Colonic mucosa (tissue), 4 donors: Measurements from ENCODE around the gene PLEKHN1. TPM values are rescaled to one million over a fixed set of nuclear protein-coding genes. Genes with fewer than 3 reads are reported as not detected.
A peak's percentile ranks its signal among the peaks of the same experiment; 100 is the strongest.

Experiments
- DNase-seq: peaks from one replicate; pipeline ENCODE4 v3.0.0-alpha.2; 2020
- H3K27ac ChIP-seq: fragments of 200-600 bp; one replicate; pipeline ENCODE4 v1.8.0; 2021
- H3K27me3 ChIP-seq: fragments of 200-600 bp; one replicate; pipeline ENCODE4 v1.8.0; 2021
- H3K36me3 ChIP-seq: fragments of 200-600 bp; one replicate; pipeline ENCODE4 v1.8.0; 2021
- H3K4me1 ChIP-seq: fragments of 200-600 bp; one replicate; pipeline ENCODE4 v1.8.0; 2021; ENCODE audit warnings: mild to moderate bottlenecking
- H3K4me3 ChIP-seq: fragments of 200-600 bp; one replicate; pipeline ENCODE4 v1.8.0; 2021
- H3K9ac ChIP-seq, 2 donors: one replicate each; pipeline ENCODE4 v1.7.0; 2013; ENCODE audit warnings: control low read depth in 2 of 2, low read depth in 2 of 2, low read length in 2 of 2
- H3K9me3 ChIP-seq: fragments of 200-600 bp; one replicate; pipeline ENCODE4 v1.8.0; 2021
- CTCF ChIP-seq: fragments of 200-600 bp; IDR thresholded peaks from one replicate; pipeline ENCODE4 v1.8.0; 2022; ENCODE audit warnings: antibody characterized with exemption, mild to moderate bottlenecking
- intact Hi-C: fragments of 100-400 bp; cut with DNase I; formaldehyde crosslinking; loops from one replicate; pipeline ENCODE4 v1.14.1; 2022
- total RNA-seq, 2 donors: library from RNA; stranded (reverse); fragmentation: NEBNext Ultra II Directional in 1 of 2; extraction: Animal tissue kit (Norgen Biotek cat#: 25700) in 1 of 2; gene quantifications; one replicate each; pipeline ENCODE4 v1.2.1, GENCODE V29; 2021
- donor health status: healthy.
- donor health status: DM: no; HTN: no; CAD: no.
- donor health status: DM: no; HTN: no; CAD: no.

PLEKHN1 gene
- total RNA-seq, 2 donors from 2014 or later: 0.61 to 0.64 TPM

GRCh38 chr1:1019122-1019999, 53.1 kb downstream of the PLEKHN1 start:
- Histone ChIP-seq H3K9ac (no peak overlapping the region), H3K4me1 (peaks cover 6% of the 10 kb centered on the region), H3K36me3 (no peaks in the 10 kb centered on the region), H3K4me3 (peak overlapping the region; percentile 75), H3K27me3 (no peaks in the 10 kb centered on the region), H3K27ac (peak overlapping the region; percentile 85), H3K9me3 (no peaks in the 10 kb centered on the region)
- TF ChIP-seq CTCF: peak; percentile 19
- DNase-seq: peak; percentile 81
- intact Hi-C loops: no loop called here

DNA sequence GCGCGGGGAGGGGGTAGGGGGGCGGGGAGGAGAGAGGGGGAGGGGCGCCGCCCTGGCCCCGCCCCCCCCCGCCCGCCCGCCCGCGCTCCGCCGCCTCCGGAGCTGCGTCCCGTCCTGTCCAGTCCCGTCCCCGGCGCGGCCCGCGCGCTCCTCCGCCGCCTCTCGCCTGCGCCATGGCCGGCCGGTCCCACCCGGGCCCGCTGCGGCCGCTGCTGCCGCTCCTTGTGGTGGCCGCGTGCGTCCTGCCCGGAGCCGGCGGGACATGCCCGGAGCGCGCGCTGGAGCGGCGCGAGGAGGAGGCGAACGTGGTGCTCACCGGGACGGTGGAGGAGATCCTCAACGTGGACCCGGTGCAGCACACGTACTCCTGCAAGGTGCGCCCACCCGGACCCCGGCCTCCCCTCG, 53.7 kb downstream of the PLEKHN1 start, which contains the start of gene AGRN:
Gene AGRN (plus strand): TSS at position 121 of the 405 bp plus-strand sequence. CDS start 53 bp downstream, at position 174.
- Histone ChIP-seq H3K36me3 (no peaks in the 10 kb centered on the region), H3K27me3 (no peaks in the 10 kb centered on the region), H3K27ac (peak within 1 kb of the TSS; percentile 85), H3K4me1 (peaks cover 6% of the 10 kb centered on the region), H3K9ac (peak within 1 kb of the TSS; percentile 19 to 73), H3K9me3 (no peaks in the 10 kb centered on the region), H3K4me3 (peak within 1 kb of the TSS; percentile 75)
- DNase-seq: no peak
- intact Hi-C loops: no loop called here
- TF ChIP-seq CTCF: no peak

- Histone ChIP-seq H3K36me3 (no peaks in the 10 kb centered on the region), H3K4me3 (peak overlapping the region; percentile 75), H3K4me1 (peaks cover 6% of the 10 kb centered on the region), H3K27me3 (no peaks in the 10 kb centered on the region), H3K9ac (peak overlapping the region; percentile 6 to 73), H3K9me3 (no peaks in the 10 kb centered on the region), H3K27ac (peak overlapping the region; percentile 85)
- intact Hi-C loops: no loop called here
- TF ChIP-seq CTCF: no peak
- no peak for DNase-seq
These were observed 54.2 kb downstream of the PLEKHN1 start for GRCh38 chr1:1020415-1021009.

GRCh38 chr1:1021010-1021919, 55.0 kb downstream of the PLEKHN1 start:
- no peaks in the 10 kb centered on the region for H3K27me3 ChIP-seq
- DNase-seq: peak; percentile 88
- H3K9me3 ChIP-seq: no peaks in the 10 kb centered on the region
- intact Hi-C loops: no loop called here
- peak overlapping the region; percentile 85 for H3K27ac ChIP-seq
- H3K36me3 ChIP-seq: no peaks in the 10 kb centered on the region
- peak overlapping the region; percentile 75 for H3K4me3 ChIP-seq
- no peak for TF ChIP-seq CTCF
- peak overlapping the region; percentile 6 to 35 for H3K9ac ChIP-seq
- H3K4me1 ChIP-seq: peaks cover 6% of the 10 kb centered on the region

DNA sequence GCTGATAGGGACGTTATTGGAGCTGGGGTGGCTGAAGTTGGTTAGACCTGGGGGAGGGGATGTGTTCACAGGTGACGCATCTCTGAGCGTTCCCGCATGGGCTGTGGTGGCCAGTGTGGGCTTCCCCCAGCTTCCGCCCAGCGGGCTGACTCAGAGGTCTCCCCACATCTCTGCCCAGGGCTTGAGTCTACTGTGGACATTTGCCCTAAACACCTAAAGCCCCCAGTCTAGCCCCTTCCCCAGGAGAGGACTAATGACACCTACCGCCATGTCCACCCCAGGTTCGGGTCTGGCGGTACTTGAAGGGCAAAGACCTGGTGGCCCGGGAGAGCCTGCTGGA, 55.6 kb downstream of the PLEKHN1 start:
- no peaks in the 10 kb centered on the region for H3K9me3 ChIP-seq
- DNase-seq: no peak
- intact Hi-C loops: no loop called here
- H3K27ac ChIP-seq: no peak overlapping the region
- no peaks in the 10 kb centered on the region for H3K36me3 ChIP-seq
- no peaks in the 10 kb centered on the region for H3K27me3 ChIP-seq
- no peak for TF ChIP-seq CTCF
- H3K9ac ChIP-seq: no peak overlapping the region
- H3K4me1 ChIP-seq: peaks cover 6% of the 10 kb centered on the region
- H3K4me3 ChIP-seq: no peak overlapping the region
